OCI-M2 (cell line): ENCODE data around the gene KCNJ11.

Experiments
- DNase-seq: peaks from one replicate; lab custom pipeline; 2025; ENCODE audit not compliant: unreplicated experiment; lab: John Stamatoyannopoulos, UW

Gene KCNJ11

DNA sequence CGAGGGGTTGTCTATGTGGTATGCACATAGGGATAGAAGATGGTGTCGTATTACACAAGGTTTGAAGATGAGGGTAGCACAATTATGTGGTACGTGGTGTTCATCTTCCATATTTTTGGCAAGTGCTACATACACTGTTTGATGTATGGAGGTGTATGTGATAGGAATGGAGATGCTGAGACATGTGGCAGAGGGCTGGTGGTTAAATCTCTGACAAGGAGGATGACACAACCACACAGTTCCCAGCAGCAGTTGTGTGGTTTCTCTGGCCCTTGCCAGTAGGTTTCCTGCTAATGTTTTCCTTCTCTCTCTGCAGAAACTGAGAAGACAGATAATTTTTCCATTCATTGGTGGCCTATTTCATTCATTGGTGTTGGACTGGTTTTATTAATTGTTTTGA is 19.9 kb downstream of the KCNJ11 start:
- no peak for DNase-seq

DNA sequence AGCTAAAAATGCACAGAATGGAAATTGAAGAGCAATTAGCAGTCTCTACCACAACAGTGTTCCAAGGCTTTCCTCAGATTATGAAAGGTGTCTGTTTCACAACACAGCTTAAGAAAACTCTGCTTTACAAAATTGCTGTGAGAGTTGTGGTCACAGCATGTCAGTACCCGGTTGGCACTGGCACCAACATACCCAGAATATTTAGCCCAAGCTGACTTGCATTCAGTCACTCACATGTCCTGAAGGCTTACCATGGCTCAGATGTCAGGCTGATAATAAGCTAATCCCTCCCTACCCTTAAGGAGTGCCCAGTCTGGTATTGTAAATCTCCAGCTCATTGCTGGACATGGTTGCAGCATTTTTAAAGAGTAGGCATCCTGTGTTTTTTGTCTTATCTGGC is 22.0 kb downstream of the KCNJ11 start:
- no peak for DNase-seq

DNA sequence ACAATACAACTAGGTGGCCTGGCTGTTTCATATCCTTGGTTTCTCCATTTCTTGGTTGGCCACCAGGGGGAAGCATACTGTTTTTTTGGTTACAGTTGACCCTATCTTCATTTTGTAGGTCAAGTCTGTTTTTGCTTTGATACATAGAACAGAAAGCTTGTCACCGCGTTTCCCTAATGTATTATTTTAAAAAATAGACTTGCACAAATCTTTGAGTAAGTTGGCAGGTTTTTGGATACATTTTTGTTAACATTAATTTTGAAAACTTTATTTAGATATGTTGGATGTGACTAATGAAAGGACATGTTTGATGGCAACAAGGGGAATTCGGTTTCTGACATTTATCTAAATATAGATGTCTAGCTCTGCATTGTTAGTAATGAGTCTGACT is 33.9 kb downstream of the KCNJ11 start:
- peak; percentile 27 for DNase-seq

DNA sequence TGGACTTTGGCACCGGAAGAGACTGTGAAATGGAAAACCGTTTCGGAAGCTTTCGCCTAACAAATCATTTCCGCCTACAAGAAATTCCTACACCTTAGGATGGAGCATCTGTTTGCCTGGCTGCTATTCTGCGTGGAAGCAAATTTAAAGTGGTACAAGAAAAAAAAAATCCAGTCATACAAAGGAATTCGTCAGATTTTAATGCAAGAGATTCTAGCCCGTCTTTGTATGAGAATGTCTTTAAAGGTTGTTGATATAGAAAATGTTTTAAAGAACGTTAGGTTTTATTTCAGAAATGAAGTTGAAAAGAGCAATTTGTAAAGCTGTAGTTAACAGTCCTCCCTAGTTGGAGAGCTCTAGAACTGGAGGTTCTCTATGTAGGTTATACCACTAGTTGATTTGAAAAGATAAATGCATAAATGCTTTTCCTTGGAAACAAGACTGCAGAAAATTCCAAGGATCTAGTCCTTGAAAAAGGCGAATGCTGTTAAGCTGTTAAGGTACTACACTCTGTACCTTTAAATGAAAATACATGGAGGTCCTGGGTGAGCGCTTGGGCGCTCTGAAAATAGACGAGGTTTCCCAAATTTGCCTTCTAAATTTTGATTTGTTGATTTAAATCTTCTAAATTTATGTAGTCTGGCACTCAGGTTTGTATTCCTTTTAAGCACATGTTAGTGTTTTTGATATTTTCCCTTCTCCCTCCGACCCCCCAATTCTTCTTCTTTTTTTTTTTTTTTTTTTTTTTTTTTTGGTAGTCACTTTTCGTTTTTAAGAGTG is 34.4 kb downstream of the KCNJ11 start:
- no peak for DNase-seq

DNA sequence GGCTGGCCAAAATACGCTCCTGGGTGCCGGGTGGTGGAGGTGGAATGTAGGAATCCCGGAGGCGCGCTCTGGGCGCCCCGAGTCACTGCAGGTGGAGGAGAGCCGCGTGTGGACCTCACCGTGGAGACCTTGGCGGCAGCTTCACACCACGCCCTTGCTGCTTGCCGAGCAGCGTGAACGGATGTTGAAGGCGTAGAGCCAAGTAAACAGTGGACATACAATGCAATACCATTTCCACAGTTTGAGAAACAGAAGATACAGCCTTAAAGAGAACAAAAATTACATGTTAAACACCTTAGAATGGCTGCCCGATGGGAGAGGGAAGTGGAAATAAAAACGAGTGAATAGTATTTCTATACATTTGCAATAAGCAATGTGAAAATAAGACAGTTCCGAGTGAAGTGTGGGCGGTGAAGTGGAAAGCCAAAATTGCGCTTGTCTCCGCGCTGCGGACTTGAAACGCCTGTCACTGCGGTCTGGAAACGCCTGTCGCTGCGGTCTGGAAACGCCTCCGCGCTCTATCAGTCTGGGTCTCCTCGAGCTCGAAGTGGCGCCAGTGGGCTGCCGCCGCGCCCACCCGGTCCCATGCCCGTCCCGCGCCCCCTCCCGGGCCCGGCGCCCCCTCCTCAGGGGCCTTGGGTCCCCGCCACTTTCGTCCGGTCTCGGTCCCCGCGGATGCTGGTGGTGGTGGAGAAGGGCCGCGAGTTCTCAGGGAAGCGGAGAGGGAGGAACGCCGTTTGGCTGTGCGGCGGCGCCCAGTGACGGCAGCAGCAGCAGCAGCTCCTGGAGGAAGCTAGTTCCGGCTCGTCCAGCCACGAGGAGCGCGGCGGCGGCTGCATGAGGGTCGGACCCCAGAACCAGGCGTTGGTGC is 35.3 kb downstream of the KCNJ11 start:
- no peak for DNase-seq

DNA sequence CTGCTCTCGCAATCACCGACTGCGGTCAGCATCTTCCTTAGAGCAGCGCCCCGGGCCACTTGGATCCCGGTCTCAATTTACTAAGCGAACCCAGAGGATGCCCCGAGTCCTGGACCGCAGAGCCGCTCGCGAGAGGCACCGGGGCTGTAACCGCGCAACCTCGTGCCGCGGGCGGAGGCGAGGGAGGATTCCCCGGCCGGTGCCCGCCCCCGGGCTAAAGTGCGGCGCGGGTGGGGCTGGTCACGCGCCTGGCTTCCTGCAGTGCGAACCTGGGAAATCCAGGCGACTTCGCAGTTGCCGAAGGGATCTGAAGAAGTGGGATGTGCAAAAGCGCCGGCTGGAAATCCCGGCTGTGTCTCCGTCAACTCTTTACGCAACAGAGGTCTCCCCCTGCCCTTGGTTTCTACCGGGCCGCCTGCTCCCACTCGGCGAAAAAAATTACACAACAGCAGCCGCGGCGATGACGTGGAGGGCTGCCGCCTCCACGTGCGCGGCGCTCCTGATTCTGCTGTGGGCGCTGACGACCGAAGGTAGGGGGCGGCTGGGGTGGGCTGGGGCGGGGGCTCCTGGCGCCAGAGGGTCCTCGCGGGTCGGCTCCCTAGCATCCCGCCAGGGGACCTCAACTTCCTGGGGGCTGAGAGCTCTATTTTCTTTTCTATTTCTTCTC is 36.8 kb downstream of the KCNJ11 start, which contains the start of gene NCR3LG1:
NCR3LG1 (plus strand) TSS at position 291 of the 667 bp plus-strand sequence; CDS start at position 461, 170 bp downstream.
- DNase-seq, result no peak

DNA sequence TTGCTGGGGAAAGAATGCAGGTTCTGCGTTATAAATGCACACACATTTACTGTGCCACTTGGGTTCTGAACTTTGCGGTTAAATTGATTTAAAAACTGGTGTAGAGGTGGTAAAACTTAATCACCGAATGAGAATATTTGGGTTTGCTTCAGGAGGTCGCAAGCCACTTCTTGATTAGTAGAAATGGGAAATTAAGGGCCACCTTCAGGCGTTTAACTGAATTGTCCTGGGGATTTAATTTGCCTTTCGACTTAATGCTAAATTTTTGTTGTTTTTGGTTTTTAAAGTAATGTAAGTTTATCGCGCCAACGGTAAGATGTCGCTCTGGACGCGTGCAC is 37.3 kb downstream of the KCNJ11 start:
- DNase-seq, result no peak

DNA sequence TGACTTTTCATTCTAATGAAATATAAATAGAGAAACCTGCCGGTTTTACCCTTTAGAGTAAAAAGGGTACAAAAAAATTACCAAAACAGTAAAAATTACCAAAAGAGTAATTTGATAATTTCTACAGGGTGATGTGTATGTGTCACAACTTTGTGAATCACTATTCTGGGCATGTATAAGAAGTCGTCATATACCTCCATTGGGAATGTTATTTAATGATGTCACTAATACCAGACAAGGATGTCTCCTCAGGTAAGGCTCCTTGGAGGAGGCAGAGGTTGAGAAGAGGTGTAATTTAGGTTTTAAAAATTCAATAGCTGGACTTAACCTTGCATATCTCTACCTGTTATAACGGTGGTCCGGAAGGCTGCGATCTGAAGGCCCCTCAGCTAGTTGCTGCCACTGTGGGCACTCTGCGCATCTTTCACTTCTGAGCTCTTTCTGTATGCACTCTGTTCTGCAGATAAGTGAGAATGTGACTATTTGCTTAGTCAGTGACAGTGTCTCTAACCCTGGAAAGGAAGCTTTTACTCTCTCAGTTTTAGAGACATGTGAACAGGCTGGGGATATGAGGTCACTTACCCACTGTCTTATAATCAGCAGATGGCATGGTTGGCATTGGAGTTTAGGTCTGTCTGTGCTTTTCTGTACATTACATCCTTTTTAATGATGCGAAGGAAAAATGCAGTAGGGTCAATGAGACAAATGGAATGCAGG is 37.8 kb downstream of the KCNJ11 start:
- no peak for DNase-seq

DNA sequence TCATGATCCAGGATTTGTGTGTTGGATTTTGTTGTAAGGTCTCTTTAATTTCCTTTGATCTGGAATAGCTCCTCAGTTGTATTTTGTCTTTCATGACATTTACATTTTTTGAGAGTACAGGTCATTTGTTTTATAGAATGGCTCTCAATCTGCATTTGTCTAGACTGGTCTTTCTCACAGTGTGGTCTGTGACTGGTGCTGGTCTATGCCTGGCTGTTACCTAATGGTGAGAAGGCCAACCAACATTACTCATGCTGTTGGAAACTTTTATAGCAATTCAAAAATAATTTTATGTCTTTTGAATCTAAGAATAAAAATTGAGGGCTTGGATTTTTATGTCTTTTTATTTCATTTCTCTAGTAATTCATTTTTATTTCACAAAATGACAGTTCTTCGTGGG is 40.8 kb downstream of the KCNJ11 start:
- no peak for DNase-seq

DNA sequence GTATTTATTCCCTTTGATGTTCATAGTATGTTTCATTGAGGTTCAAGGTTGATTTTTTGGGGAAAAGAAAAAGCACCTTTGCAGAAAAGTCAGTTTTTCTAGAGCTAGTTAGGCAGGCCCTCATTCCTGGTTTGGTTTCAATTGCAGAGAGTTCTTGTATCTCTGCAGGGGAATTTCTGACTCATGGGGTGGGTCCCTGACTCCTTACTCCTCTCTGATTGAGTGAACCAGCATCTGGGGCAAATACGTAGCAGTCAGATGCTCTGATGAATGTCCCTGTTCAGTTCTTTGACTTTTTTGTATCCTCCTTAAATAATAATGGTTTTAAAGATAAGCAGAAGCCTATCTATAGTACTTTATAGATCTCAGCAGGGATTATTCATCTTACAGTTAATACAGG is 44.6 kb downstream of the KCNJ11 start:
- DNase-seq, result no peak

DNA sequence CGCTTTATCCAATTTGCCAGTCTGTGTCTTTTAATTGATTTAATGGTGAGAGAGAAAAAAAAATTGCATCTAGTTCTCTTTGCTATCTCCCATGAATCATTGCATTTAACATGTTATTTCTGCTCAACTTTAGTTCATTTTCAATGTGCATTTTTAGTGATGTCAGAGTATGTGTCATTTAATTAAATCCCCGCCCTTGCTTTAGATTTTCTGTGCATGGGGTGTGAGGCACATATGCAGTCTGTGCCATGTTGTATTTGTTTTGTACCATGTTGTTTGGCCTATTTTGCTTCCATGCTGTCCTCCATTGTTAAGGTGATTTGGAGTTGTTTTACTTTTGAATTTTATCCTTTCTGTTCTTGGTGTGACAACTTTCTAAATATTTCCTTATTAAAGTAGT is 45.2 kb downstream of the KCNJ11 start:
- DNase-seq, result no peak
